ENCODE data around the gene BNIPL.

BNIPL gene

GRCh38 chr1:151036356-151036755, at the start of gene BNIPL:
TSS of gene BNIPL (plus strand) at chr1:151036586. CDS start at chr1:151036726, 140 bp downstream.
- TF ChIP-seq, protein P1, sequence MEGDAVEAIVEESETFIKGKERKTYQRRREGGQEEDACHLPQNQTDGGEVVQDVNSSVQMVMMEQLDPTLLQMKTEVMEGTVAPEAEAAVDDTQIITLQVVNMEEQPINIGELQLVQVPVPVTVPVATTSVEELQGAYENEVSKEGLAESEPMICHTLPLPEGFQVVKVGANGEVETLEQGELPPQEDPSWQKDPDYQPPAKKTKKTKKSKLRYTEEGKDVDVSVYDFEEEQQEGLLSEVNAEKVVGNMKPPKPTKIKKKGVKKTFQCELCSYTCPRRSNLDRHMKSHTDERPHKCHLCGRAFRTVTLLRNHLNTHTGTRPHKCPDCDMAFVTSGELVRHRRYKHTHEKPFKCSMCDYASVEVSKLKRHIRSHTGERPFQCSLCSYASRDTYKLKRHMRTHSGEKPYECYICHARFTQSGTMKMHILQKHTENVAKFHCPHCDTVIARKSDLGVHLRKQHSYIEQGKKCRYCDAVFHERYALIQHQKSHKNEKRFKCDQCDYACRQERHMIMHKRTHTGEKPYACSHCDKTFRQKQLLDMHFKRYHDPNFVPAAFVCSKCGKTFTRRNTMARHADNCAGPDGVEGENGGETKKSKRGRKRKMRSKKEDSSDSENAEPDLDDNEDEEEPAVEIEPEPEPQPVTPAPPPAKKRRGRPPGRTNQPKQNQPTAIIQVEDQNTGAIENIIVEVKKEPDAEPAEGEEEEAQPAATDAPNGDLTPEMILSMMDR (IDR thresholded peaks at IDR 0.05; ENCODE audit: borderline replicate concordance, insufficient read depth, low read depth, low read length), result no peak
- no peak within 1 kb of the TSS for H3K4me3 ChIP-seq (ENCODE audit: low read depth, low read length)

GRCh38 chr1:150987924-150988323, 48.5 kb upstream of the BNIPL start:
- H3K4me3 ChIP-seq (ENCODE audit: low read depth, low read length), result no peak overlapping the region
- TF ChIP-seq, protein P1 (IDR thresholded peaks at IDR 0.05; ENCODE audit: borderline replicate concordance, insufficient read depth, low read depth, low read length), result no peak

- no peak overlapping the region for H3K4me3 ChIP-seq (ENCODE audit: low read depth, low read length)
- TF ChIP-seq, protein P1 (IDR thresholded peaks at IDR 0.05; ENCODE audit: borderline replicate concordance, insufficient read depth, low read depth, low read length), result no peak
Observed at GRCh38 chr1:150992626-150993025, 43.8 kb upstream of the BNIPL start.

DNA sequence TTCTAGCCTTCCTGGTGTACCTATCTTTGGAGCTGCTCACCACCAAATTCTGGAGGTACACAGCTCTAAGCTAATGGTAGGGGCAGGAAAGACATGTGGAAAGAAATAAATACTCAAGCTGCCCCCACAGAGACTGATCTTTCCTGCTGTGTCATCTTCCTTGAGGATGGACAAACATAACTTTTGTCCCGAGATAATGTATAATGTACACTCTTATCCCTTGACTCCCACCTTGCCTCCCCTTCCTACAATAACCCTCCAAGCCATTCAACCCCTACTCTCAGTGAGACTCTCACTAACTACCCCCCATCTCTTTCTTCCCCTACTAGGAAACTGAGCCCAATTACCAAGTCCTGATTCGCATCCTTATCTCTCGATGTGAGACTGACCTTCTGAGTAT, 42.1 kb upstream of the BNIPL start:
- H3K4me3 ChIP-seq (ENCODE audit: low read depth, low read length), result no peak overlapping the region

GRCh38 chr1:150995460-150995859, 40.9 kb upstream of the BNIPL start:
- TF ChIP-seq, protein P1 (IDR thresholded peaks at IDR 0.05; ENCODE audit: borderline replicate concordance, insufficient read depth, low read depth, low read length), result no peak
- no peak overlapping the region for H3K4me3 ChIP-seq (ENCODE audit: low read depth, low read length)

More for the DNA sequence above, 42.1 kb upstream of the BNIPL start:
- TF ChIP-seq, protein P1 (IDR thresholded peaks at IDR 0.05; ENCODE audit: borderline replicate concordance, insufficient read depth, low read depth, low read length), result no peak

DNA sequence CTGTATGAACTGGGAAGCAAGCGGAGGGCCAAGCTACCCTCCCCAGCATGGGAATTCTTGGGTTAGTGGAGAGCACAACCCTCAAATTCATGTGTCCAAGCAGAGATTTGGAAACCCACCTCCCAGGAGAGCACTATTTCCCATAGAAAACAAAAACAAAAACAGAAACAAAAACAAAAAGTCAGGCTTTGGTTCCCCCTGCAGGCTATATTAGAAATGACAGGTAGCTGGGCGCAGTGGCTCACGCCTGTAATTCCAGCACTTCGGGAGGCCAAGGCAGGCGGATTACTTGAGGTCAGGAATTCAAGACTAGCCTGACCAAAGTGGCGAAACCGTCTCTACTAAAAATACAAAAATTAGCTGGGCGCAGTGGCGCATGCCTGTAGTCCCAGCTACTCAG, 40.5 kb upstream of the BNIPL start:
- H3K4me3 ChIP-seq (ENCODE audit: low read depth, low read length), result no peak overlapping the region

More for the DNA sequence above, 40.5 kb upstream of the BNIPL start:
- TF ChIP-seq, protein P1 (IDR thresholded peaks at IDR 0.05; ENCODE audit: borderline replicate concordance, insufficient read depth, low read depth, low read length), result peak; percentile 53
